Rectal smooth muscle tissue (tissue), 1 donor: ENCODE results near the gene MYO18B.
"Not testable (repeated sequence)": the region's sequence is repeated elsewhere in the genome, so short reads cannot be mapped to it uniquely, and the experiment has no call there.

Experiments used
- H3K27ac ChIP-seq: one replicate; pipeline ENCODE4 v1.7.0; 2013; ENCODE audit warnings: low read depth, low read length, inconsistent platforms
- H3K27me3 ChIP-seq: one replicate; pipeline ENCODE4 v1.7.0; 2013; ENCODE audit warnings: low read length; ENCODE audit not compliant: control insufficient read depth, insufficient read depth
- H3K36me3 ChIP-seq: one replicate; pipeline ENCODE4 v1.7.0; 2013; ENCODE audit warnings: low read length; ENCODE audit not compliant: control insufficient read depth, insufficient read depth
- H3K4me1 ChIP-seq: one replicate; pipeline ENCODE4 v1.7.0; 2013; ENCODE audit warnings: low read length; ENCODE audit not compliant: control insufficient read depth, insufficient read depth
- H3K4me3 ChIP-seq: one replicate; pipeline ENCODE4 v1.7.0; 2013; ENCODE audit warnings: low read length
- H3K9ac ChIP-seq: one replicate; pipeline ENCODE4 v1.7.0; 2013; ENCODE audit warnings: low read length

MYO18B gene

GRCh38 chr22:25969286-25969685 lies 227.3 kb downstream of the MYO18B start:
- Histone ChIP-seq H3K4me3 (no peak overlapping the region), H3K27me3 (no peaks in the 10 kb centered on the region), H3K36me3 (no peaks in the 10 kb centered on the region), H3K9ac (no peak overlapping the region), H3K27ac (no peak overlapping the region), H3K4me1 (no peaks in the 10 kb centered on the region)

- Histone ChIP-seq H3K4me1 (no peaks in the 10 kb centered on the region), H3K27ac (no peak overlapping the region), H3K36me3 (no peaks in the 10 kb centered on the region), H3K27me3 (no peaks in the 10 kb centered on the region), H3K4me3 (no peak overlapping the region), H3K9ac (no peak overlapping the region)
Observed at GRCh38 chr22:25969901-25970300, 227.9 kb downstream of the MYO18B start.

GRCh38 chr22:25970374-25970911 lies 228.5 kb downstream of the MYO18B start:
- H3K36me3 ChIP-seq: no peaks in the 10 kb centered on the region
- H3K27me3 ChIP-seq: no peaks in the 10 kb centered on the region
- no peak overlapping the region for H3K27ac ChIP-seq
- H3K4me1 ChIP-seq: no peaks in the 10 kb centered on the region
- H3K9ac ChIP-seq: no peak overlapping the region
- H3K4me3 ChIP-seq: no peak overlapping the region

GRCh38 chr22:25970999-25971811 lies 229.2 kb downstream of the MYO18B start:
- Histone ChIP-seq H3K9ac (no peak overlapping the region), H3K36me3 (no peaks in the 10 kb centered on the region), H3K4me1 (no peaks in the 10 kb centered on the region), H3K27ac (no peak overlapping the region), H3K4me3 (no peak overlapping the region), H3K27me3 (no peaks in the 10 kb centered on the region)

GRCh38 chr22:25972397-25972796 lies 230.4 kb downstream of the MYO18B start:
- Histone ChIP-seq H3K4me1 (no peaks in the 10 kb centered on the region), H3K27ac (no peak overlapping the region), H3K36me3 (no peaks in the 10 kb centered on the region), H3K27me3 (no peaks in the 10 kb centered on the region), H3K9ac (no peak overlapping the region), H3K4me3 (no peak overlapping the region)

GRCh38 chr22:25976356-25976755 lies 234.4 kb downstream of the MYO18B start:
- H3K4me1 ChIP-seq: no peaks in the 10 kb centered on the region
- no peak overlapping the region for H3K4me3 ChIP-seq
- no peak overlapping the region for H3K27ac ChIP-seq
- H3K9ac ChIP-seq: no peak overlapping the region
- H3K36me3 ChIP-seq: no peaks in the 10 kb centered on the region
- H3K27me3 ChIP-seq: no peaks in the 10 kb centered on the region

GRCh38 chr22:25979968-25980367 lies 238.0 kb downstream of the MYO18B start:
- H3K36me3 ChIP-seq: no peaks in the 10 kb centered on the region
- no peak overlapping the region for H3K27ac ChIP-seq
- no peaks in the 10 kb centered on the region for H3K27me3 ChIP-seq
- no peaks in the 10 kb centered on the region for H3K4me1 ChIP-seq
- no peak overlapping the region for H3K4me3 ChIP-seq
- H3K9ac ChIP-seq: no peak overlapping the region

GRCh38 chr22:25984911-25985310 lies 242.9 kb downstream of the MYO18B start:
- H3K4me3 ChIP-seq, H3K27me3 ChIP-seq, H3K27ac ChIP-seq, H3K9ac ChIP-seq, H3K36me3 ChIP-seq, H3K4me1 ChIP-seq: not testable (repeated sequence)

GRCh38 chr22:25987948-25988347 lies 246.0 kb downstream of the MYO18B start:
- Histone ChIP-seq H3K27me3 (peaks cover 2% of the 10 kb centered on the region), H3K4me1 (no peaks in the 10 kb centered on the region), H3K9ac (no peak overlapping the region), H3K27ac (no peak overlapping the region), H3K4me3 (no peak overlapping the region), H3K36me3 (no peaks in the 10 kb centered on the region)

GRCh38 chr22:25990940-25991339 lies 249.0 kb downstream of the MYO18B start:
- Histone ChIP-seq H3K4me3 (no peak overlapping the region), H3K9ac (no peak overlapping the region), H3K27me3 (peaks cover 2% of the 10 kb centered on the region), H3K27ac (no peak overlapping the region), H3K36me3 (no peaks in the 10 kb centered on the region), H3K4me1 (no peaks in the 10 kb centered on the region)

- no peaks in the 10 kb centered on the region for H3K4me1 ChIP-seq
- H3K27ac ChIP-seq: no peak overlapping the region
- H3K36me3 ChIP-seq: no peaks in the 10 kb centered on the region
- H3K4me3 ChIP-seq: no peak overlapping the region
- H3K27me3 ChIP-seq: peaks cover 2% of the 10 kb centered on the region
- H3K9ac ChIP-seq: no peak overlapping the region
Observed at GRCh38 chr22:25992331-25992730, 250.3 kb downstream of the MYO18B start.

GRCh38 chr22:25996669-25997068 lies 254.7 kb downstream of the MYO18B start:
- Histone ChIP-seq H3K4me1 (no peaks in the 10 kb centered on the region), H3K27me3 (peaks cover 2% of the 10 kb centered on the region), H3K27ac (no peak overlapping the region), H3K36me3 (no peaks in the 10 kb centered on the region), H3K9ac (no peak overlapping the region), H3K4me3 (no peak overlapping the region)
